Mucosa of gallbladder (tissue), 1 donor: ENCODE measurements around the gene UBR7. TPM values are rescaled to one million over a fixed set of nuclear protein-coding genes. Genes with fewer than 3 reads are reported as not detected.
"Not testable (repeated sequence)": the region's sequence is repeated elsewhere in the genome, so short reads cannot be mapped to it uniquely, and the experiment has no call there.

Experiments
- DNase-seq: peaks from one replicate; pipeline ENCODE4 v3.0.0-alpha.2; 2020; ENCODE audit warnings: low spot score
- total RNA-seq: library from RNA; stranded (reverse); gene quantifications from one replicate; pipeline ENCODE4 v1.2.1, GENCODE V29; 2021
- donor health status: DM: no; HTN: no; CAD: no.

UBR7 gene
- total RNA-seq, 1 donor from 2014 or later = 17.8 TPM

GRCh38 chr14:93195316-93195999, 11.6 kb upstream of the UBR7 start:
- no peak for DNase-seq

- no peak for DNase-seq
Observed at GRCh38 chr14:93199031-93199430, 8.0 kb upstream of the UBR7 start.

- DNase-seq = no peak
Observed at GRCh38 chr14:93200553-93200952, 6.5 kb upstream of the UBR7 start.

GRCh38 chr14:93201155-93201704, 5.8 kb upstream of the UBR7 start:
- DNase-seq = no peak

- DNase-seq = peak; percentile 35
Observed at GRCh38 chr14:93207468-93208308, 632 bp downstream of the UBR7 start.

GRCh38 chr14:93212432-93212831, 5.4 kb downstream of the UBR7 start:
- DNase-seq = no peak

- no peak for DNase-seq
Observed at GRCh38 chr14:93214598-93214997, 7.5 kb downstream of the UBR7 start.

- peak; percentile 55 for DNase-seq
Observed at GRCh38 chr14:93219103-93219726, 12.2 kb downstream of the UBR7 start.

GRCh38 chr14:93220509-93220908, 13.5 kb downstream of the UBR7 start:
- DNase-seq = no peak

GRCh38 chr14:93223565-93223964, 16.5 kb downstream of the UBR7 start:
- DNase-seq = no peak

GRCh38 chr14:93228550-93228949, 21.5 kb downstream of the UBR7 start:
- DNase-seq = no peak

GRCh38 chr14:93230539-93230938, 23.5 kb downstream of the UBR7 start:
- no peak for DNase-seq

GRCh38 chr14:93231129-93231979, 24.3 kb downstream of the UBR7 start:
- DNase-seq = peak; percentile 17

- no peak for DNase-seq
Observed at GRCh38 chr14:93232159-93232558, 25.1 kb downstream of the UBR7 start.

GRCh38 chr14:93233078-93233477, 26.0 kb downstream of the UBR7 start:
- DNase-seq = not testable (repeated sequence)

- no peak for DNase-seq
Observed at GRCh38 chr14:93234798-93235197, 27.7 kb downstream of the UBR7 start.

GRCh38 chr14:93239869-93240677, 33.0 kb downstream of the UBR7 start:
- no peak for DNase-seq

- DNase-seq = no peak
Observed at GRCh38 chr14:93240678-93241000, 33.6 kb downstream of the UBR7 start.

GRCh38 chr14:93245764-93246420, 38.8 kb downstream of the UBR7 start:
- no peak for DNase-seq

GRCh38 chr14:93246534-93246933, 39.5 kb downstream of the UBR7 start:
- DNase-seq = no peak
